Neutrophil (primary cell): ENCODE results near the gene OR52I2.

Experiments
- H3K27ac ChIP-seq: fragments of 200-600 bp; sonication (generic); 2 replicates; pipeline ENCODE4 v1.5.1; 2016; ENCODE audit warnings: mild to moderate bottlenecking, moderate library complexity
- H3K27me3 ChIP-seq: fragments of 200-600 bp; sonication (generic); 2 replicates; pipeline ENCODE4 v1.6.0; 2016; ENCODE audit warnings: mild to moderate bottlenecking
- H3K36me3 ChIP-seq: fragments of 200-600 bp; sonication (generic); 2 replicates; pipeline ENCODE4 v1.5.1; 2017
- H3K4me1 ChIP-seq, 2 experiments: fragments of 200-600 bp in 1 of 2; sonication (generic) in 1 of 2; 1 replicate in 1 of 2; 2 replicates in 1 of 2; pipeline versions ENCODE4 v1.5.1 to v1.6.1; 2013 to 2016; ENCODE audit warnings: low read depth in 1 of 2, low read length in 1 of 2, mild to moderate bottlenecking in 1 of 2, moderate library complexity in 1 of 2; ENCODE audit not compliant: control insufficient read depth in 1 of 2, insufficient read depth in 1 of 2
- H3K4me3 ChIP-seq, 2 experiments: fragments of 200-600 bp in 1 of 2; sonication (generic) in 1 of 2; 1 replicate in 1 of 2; 2 replicates in 1 of 2; pipeline ENCODE4 v1.5.1; 2013 to 2016; ENCODE audit warnings: low read depth in 1 of 2, low read length in 1 of 2, mild to moderate bottlenecking in 1 of 2, moderate library complexity in 1 of 2
- H3K9me3 ChIP-seq: fragments of 200-600 bp; sonication (generic); 2 replicates; pipeline ENCODE4 v1.5.1; 2016
- TF ChIP-seq, protein P1 (sequence below): fragments of 200-600 bp; sonication (generic); IDR thresholded peaks from 2 replicates; pipeline ENCODE4 v1.5.1; 2016; ENCODE audit warnings: antibody characterized with exemption

Gene OR52I2

GRCh38 chr11:4589017-4589416, 7.5 kb downstream of the OR52I2 start:
- no peak overlapping the region for H3K4me3 ChIP-seq
- TF ChIP-seq, protein P1, sequence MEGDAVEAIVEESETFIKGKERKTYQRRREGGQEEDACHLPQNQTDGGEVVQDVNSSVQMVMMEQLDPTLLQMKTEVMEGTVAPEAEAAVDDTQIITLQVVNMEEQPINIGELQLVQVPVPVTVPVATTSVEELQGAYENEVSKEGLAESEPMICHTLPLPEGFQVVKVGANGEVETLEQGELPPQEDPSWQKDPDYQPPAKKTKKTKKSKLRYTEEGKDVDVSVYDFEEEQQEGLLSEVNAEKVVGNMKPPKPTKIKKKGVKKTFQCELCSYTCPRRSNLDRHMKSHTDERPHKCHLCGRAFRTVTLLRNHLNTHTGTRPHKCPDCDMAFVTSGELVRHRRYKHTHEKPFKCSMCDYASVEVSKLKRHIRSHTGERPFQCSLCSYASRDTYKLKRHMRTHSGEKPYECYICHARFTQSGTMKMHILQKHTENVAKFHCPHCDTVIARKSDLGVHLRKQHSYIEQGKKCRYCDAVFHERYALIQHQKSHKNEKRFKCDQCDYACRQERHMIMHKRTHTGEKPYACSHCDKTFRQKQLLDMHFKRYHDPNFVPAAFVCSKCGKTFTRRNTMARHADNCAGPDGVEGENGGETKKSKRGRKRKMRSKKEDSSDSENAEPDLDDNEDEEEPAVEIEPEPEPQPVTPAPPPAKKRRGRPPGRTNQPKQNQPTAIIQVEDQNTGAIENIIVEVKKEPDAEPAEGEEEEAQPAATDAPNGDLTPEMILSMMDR = no peak
- no peak overlapping the region for H3K27ac ChIP-seq
- H3K9me3 ChIP-seq = no peaks in the 10 kb centered on the region
- peaks cover 46% of the 10 kb centered on the region for H3K27me3 ChIP-seq
- no peaks in the 10 kb centered on the region for H3K36me3 ChIP-seq
- no peaks in the 10 kb centered on the region for H3K4me1 ChIP-seq

- H3K4me3 ChIP-seq = no peak within 1 kb of the TSS
- no peaks in the 10 kb centered on the region for H3K4me1 ChIP-seq
- TF ChIP-seq, protein P1 = no peak
- H3K27ac ChIP-seq = no peak within 1 kb of the TSS
- H3K9me3 ChIP-seq = no peaks in the 10 kb centered on the region
- peaks cover 13% of the 10 kb centered on the region for H3K27me3 ChIP-seq
- H3K36me3 ChIP-seq = peaks cover 10% of the 10 kb centered on the region
These were observed 12.2 kb downstream of the OR52I2 start, which contains the start of gene OR52I1 for GRCh38 chr11:4593739-4594138. Gene OR52I1, plus strand, starts transcription at chr11:4594039. Its CDS starts 0 bp downstream, at chr11:4594039.

- Histone ChIP-seq H3K9me3 (no peaks in the 10 kb centered on the region), H3K27ac (no peak overlapping the region), H3K36me3 (peaks cover 36% of the 10 kb centered on the region), H3K4me3 (no peak overlapping the region), H3K4me1 (peaks cover 9 to 23% of the 10 kb centered on the region in 2 experiments), H3K27me3 (no peaks in the 10 kb centered on the region)
- TF ChIP-seq, protein P1 = no peak
These were observed 23.5 kb downstream of the OR52I2 start for GRCh38 chr11:4605057-4605456.

DNA sequence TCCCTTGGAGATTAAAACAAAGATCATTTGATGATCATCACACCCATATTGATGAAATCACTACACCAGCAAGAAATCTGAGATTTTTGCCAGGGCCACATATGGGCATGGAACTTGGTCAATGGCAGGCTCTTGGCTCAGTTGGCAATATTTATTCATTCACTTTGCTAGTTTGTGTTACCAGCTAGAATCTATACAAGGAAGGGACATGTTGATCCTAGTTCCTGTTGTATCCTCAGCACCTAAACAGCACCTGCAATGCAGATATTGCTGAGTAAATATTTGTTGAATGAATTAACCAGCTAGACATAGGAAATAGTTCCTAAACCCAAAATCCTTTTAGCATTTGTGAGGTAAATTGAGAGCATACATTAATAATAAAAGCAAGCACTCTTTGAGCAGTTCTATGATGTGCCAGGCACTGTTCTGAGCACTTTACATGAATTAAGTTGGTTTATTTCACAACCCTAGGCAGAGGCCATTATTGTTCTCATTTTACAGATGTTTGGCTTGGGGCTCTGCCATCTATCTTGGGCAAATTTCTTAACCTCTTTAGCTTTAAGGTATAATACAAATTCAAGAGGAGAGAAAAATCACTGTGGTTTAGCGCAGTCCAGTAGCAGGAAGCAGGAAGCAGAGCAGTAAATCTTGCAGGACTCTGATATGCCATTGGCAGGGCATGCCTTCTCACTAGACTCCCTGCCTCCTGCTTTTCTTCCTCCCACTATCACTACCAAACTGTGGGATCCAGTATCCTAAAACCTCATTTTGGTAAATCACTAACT, 24.9 kb downstream of the OR52I2 start:
- TF ChIP-seq, protein P1 = no peak
- Histone ChIP-seq H3K27ac (no peak overlapping the region), H3K4me3 (no peak overlapping the region)

DNA sequence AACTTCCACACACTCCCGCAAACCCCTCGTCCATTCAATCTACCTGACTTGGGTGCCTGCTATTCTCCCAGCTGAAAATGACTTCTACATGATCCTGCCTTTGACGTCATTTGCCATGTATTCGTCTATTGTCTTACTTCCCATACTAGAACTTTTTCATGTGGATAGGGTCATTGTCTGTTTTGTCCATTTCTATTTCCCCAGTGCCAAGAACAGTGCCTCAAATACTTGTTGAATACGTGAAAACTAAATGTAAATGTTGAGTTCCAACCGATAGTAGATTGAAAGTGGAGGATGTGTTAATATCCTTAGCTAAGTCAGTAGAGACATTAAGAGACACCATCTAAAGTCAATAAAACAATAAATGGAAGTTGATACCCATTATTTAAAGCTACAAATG, 25.6 kb downstream of the OR52I2 start:
- TF ChIP-seq, protein P1 = no peak
- Histone ChIP-seq H3K27ac (no peak overlapping the region), H3K27me3 (no peaks in the 10 kb centered on the region), H3K9me3 (no peaks in the 10 kb centered on the region), H3K4me1 (peaks cover 15 to 31% of the 10 kb centered on the region in 2 experiments), H3K36me3 (peaks cover 16% of the 10 kb centered on the region), H3K4me3 (peak overlapping the region; percentile 61 to 82)

More for the DNA sequence above, 24.9 kb downstream of the OR52I2 start:
- Histone ChIP-seq H3K4me1 (peaks cover 15 to 31% of the 10 kb centered on the region in 2 experiments), H3K27me3 (no peaks in the 10 kb centered on the region), H3K9me3 (no peaks in the 10 kb centered on the region), H3K36me3 (peaks cover 23% of the 10 kb centered on the region)
